PC-9 (cell line): ENCODE data around the gene SERPINB11. TPM values are rescaled to one million over a fixed set of nuclear protein-coding genes. Genes with fewer than 3 reads are reported as not detected.

Experiments
- BruUV-seq: library from RNA; stranded (reverse); fragments of 400-500 nt; replicated peaks from 2 replicates; lab custom pipeline; 2021; lab: Mats Ljungman, UMichigan
- CTCF ChIA-PET: fragments of 300-600 bp; sonication (Branson Sonifier 250); formaldehyde crosslinking; loops from one replicate; lab custom pipeline; 2022; ENCODE audit warnings: antibody characterized with exemption; lab: Charles Lee
- POLR2A ChIA-PET: fragments of 300-600 bp; sonication (Branson Sonifier 250); formaldehyde crosslinking; loops from one replicate; lab custom pipeline; 2022; ENCODE audit warnings: antibody characterized with exemption; ENCODE audit not compliant: unreplicated experiment; lab: Charles Lee
- DNase-seq, 2 experiments: peaks; one replicate each; pipeline versions ENCODE4 v3.0.0 to v3.0.0-alpha.2; 2015 to 2022; ENCODE audit warnings: mixed read lengths in 1 of 2
- H2AFZ ChIP-seq: fragments of 200-600 bp; sonication (generic); 2 replicates; pipeline ENCODE4 v1.8.1; 2017; ENCODE audit warnings: antibody characterized with exemption
- H3F3A ChIP-seq: fragments of 200-600 bp; sonication (generic); 2 replicates; pipeline ENCODE4 v1.8.1; 2017; ENCODE audit warnings: antibody characterized with exemption, mild to moderate bottlenecking, low read depth; ENCODE audit not compliant: insufficient read depth
- H3K27ac ChIP-seq: fragments of 200-600 bp; sonication (generic); 2 replicates; pipeline ENCODE4 v1.6.1; 2016; ENCODE audit warnings: mixed run types
- H3K27me3 ChIP-seq: fragments of 200-600 bp; sonication (generic); 2 replicates; pipeline ENCODE4 v1.6.1; 2016; ENCODE audit warnings: low read depth, mixed run types; ENCODE audit not compliant: insufficient read depth
- H3K36me3 ChIP-seq: fragments of 200-600 bp; sonication (generic); 2 replicates; pipeline ENCODE4 v1.6.1; 2016; ENCODE audit warnings: low read depth, mixed run types
- H3K4me1 ChIP-seq: fragments of 200-600 bp; sonication (generic); replicated peaks from 2 replicates; pipeline ENCODE4 v1.6.1; 2016; ENCODE audit warnings: mixed run types; ENCODE audit not compliant: insufficient read depth
- H3K4me2 ChIP-seq: fragments of 200-600 bp; sonication (generic); 2 replicates; pipeline ENCODE4 v1.6.1; 2017; ENCODE audit warnings: mixed run types
- H3K4me3 ChIP-seq: fragments of 200-600 bp; sonication (generic); 2 replicates; pipeline ENCODE4 v1.6.1; 2016; ENCODE audit warnings: mixed run types
- H3K79me2 ChIP-seq: fragments of 200-600 bp; sonication (generic); 2 replicates; pipeline ENCODE4 v1.6.1; 2017; ENCODE audit warnings: low read depth, mixed run types
- H3K9me2 ChIP-seq: fragments of 200-600 bp; sonication (generic); 2 replicates; pipeline ENCODE4 v1.8.1; 2017; ENCODE audit warnings: mild to moderate bottlenecking; ENCODE audit not compliant: insufficient read depth
- H3K9me3 ChIP-seq: fragments of 200-600 bp; sonication (generic); 2 replicates; pipeline ENCODE4 v1.8.1; 2016; ENCODE audit warnings: low read depth; ENCODE audit not compliant: insufficient read depth
- H4K20me1 ChIP-seq: fragments of 200-600 bp; sonication (generic); 2 replicates; pipeline ENCODE4 v1.8.1; 2017; ENCODE audit not compliant: insufficient read depth
- EZH2 ChIP-seq: fragments of 200-600 bp; sonication (generic); IDR thresholded peaks from 2 replicates; pipeline ENCODE4 v1.8.0; 2017; ENCODE audit warnings: antibody characterized with exemption, low read depth
- intact Hi-C: fragments of 100-400 bp; cut with micrococcal nuclease; formaldehyde crosslinking; loops from one replicate; pipeline ENCODE4 v1.10.0; 2022; ENCODE audit not compliant: unreplicated experiment
- total RNA-seq: library from RNA; stranded (reverse); gene quantifications from 2 replicates; pipeline ENCODE4 v1.2.3, GENCODE V29; 2021
- TF ChIP-seq, protein P1 (sequence below): fragments of 200-600 bp; sonication (generic); conservative IDR thresholded peaks from 2 replicates; pipeline ENCODE4 v1.6.1; 2017; ENCODE audit warnings: mixed run types, antibody characterized with exemption, mild to moderate bottlenecking, moderate library complexity

Gene SERPINB11
- total RNA-seq, 1 experiment from 2014 or later: not detected

DNA sequence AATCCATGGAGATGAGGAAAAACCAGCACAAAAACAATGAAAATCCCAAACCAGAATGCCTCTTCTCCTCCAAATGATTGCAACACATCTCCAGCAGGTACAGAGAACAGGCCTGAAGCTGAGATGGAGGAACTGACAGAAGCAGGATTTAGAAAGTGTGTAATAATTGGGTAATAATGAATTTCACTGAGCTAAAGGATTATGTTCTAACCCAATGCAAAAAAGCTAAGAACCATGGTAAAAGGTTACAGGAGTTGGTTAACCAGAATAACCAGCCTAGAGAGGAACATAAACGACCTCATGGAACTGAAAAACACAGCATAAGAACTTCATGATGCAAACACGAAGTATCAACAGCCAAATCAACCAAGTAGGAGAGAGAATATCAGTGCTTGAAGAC, 13.7 kb upstream of the SERPINB11 start:
- no peaks in the 10 kb centered on the region for H3K27me3 ChIP-seq
- peaks cover 17% of the 10 kb centered on the region for H3K4me1 ChIP-seq
- 0 out of 2 replicates have a peak overlapping the region, but pooled peaks have one; percentile 17 for H3K27ac ChIP-seq
- H2AFZ ChIP-seq: peak overlapping the region; percentile 45; the same call in 1 of the 2 replicates
- H3K36me3 ChIP-seq: no peaks in the 10 kb centered on the region
- no peak for TF ChIP-seq EZH2
- TF ChIP-seq, protein P1, sequence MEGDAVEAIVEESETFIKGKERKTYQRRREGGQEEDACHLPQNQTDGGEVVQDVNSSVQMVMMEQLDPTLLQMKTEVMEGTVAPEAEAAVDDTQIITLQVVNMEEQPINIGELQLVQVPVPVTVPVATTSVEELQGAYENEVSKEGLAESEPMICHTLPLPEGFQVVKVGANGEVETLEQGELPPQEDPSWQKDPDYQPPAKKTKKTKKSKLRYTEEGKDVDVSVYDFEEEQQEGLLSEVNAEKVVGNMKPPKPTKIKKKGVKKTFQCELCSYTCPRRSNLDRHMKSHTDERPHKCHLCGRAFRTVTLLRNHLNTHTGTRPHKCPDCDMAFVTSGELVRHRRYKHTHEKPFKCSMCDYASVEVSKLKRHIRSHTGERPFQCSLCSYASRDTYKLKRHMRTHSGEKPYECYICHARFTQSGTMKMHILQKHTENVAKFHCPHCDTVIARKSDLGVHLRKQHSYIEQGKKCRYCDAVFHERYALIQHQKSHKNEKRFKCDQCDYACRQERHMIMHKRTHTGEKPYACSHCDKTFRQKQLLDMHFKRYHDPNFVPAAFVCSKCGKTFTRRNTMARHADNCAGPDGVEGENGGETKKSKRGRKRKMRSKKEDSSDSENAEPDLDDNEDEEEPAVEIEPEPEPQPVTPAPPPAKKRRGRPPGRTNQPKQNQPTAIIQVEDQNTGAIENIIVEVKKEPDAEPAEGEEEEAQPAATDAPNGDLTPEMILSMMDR: no peak
- H3K4me3 ChIP-seq: no peak overlapping the region
- H4K20me1 ChIP-seq: no peaks in the 10 kb centered on the region
- H3K9me3 ChIP-seq: no peaks in the 10 kb centered on the region; the same call in 1 of the 2 replicates
- no peaks in the 10 kb centered on the region for H3K9me2 ChIP-seq
- no TSS peak for BruUV-seq
- no peaks in the 10 kb centered on the region for H3K79me2 ChIP-seq
- POLR2A ChIA-PET: interaction anchor here (0.7 kb wide), 1 partner anchor 11 kb away, joined by 6 read pairs; no protein-coding TSS in a partner anchor
- no peaks in the 10 kb centered on the region for H3F3A ChIP-seq
- peak in 1 of 2 experiments; percentile 57 for DNase-seq
- CTCF ChIA-PET: no interaction called here
- peak overlapping the region; percentile 34; the same call in 1 of the 2 replicates for H3K4me2 ChIP-seq
- intact Hi-C loops: no loop called here

DNA sequence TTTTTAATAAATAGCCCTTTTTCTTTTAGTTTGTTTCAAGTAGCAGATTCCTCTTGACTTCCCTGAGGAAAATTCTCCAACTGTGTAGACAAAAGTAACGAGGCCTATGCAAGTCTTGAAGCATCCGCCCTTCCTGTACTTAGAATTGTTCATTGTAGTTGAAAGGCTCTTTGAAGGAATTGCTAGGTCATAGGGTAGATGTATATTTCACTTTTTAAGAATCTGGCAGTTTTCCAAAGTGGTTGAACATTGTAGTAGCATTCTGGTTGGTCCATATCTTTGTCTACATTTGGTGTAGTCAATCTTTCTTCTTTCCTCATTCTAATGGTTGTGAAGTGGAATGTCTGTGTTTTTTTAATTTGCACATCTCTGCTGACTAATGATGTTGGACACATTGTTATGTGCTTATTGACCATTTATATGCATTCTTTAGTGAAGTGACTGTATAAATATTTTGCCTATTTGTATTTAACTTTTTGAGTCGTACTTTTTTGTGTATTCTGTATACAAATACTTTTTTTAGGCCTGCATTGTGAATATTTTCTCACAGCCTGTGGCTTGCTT, 5.6 kb upstream of the SERPINB11 start:
- POLR2A ChIA-PET: no interaction called here
- intact Hi-C loops: no loop called here
- Histone ChIP-seq H3K9me2 (no peaks in the 10 kb centered on the region), H3K4me3 (no peak overlapping the region), H3K27me3 (no peaks in the 10 kb centered on the region), H3K9me3 (0 out of 2 replicates have a peak, but pooled peaks cover 4% of the 10 kb centered on the region), H3K36me3 (no peaks in the 10 kb centered on the region), H2AFZ (no peak overlapping the region), H3K27ac (no peak overlapping the region), H3K79me2 (no peaks in the 10 kb centered on the region), H3F3A (no peaks in the 10 kb centered on the region), H4K20me1 (no peaks in the 10 kb centered on the region), H3K4me2 (no peak overlapping the region), H3K4me1 (peaks cover 5% of the 10 kb centered on the region; the same call in 1 of the 2 replicates)
- BruUV-seq: no TSS peak
- no peak for TF ChIP-seq EZH2
- TF ChIP-seq, protein P1: no peak
- no peak for DNase-seq
- CTCF ChIA-PET: no interaction called here

DNA sequence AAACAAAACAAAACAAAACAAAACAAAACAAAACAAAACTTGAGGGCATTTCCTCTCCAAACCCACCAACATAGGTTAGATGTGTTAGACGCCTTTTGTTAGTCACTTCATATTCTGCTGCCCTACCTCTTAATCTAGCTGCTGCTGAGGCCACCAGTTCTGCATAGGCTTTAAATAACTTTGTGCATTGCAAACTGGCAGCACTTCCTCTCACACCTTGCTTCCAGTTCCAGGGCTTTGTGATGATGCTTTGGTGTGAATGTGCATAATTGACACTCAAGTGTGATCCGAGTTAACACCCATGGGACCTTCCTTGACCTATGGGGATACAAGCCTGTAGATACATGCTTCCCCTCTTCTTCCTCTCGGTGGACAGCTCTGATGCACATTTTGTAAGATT, 2.3 kb upstream of the SERPINB11 start:
- intact Hi-C loops: no loop called here
- no peaks in the 10 kb centered on the region for H3F3A ChIP-seq

More for the DNA sequence above, 2.3 kb upstream of the SERPINB11 start:
- Histone ChIP-seq H3K27me3 (no peaks in the 10 kb centered on the region), H3K36me3 (no peaks in the 10 kb centered on the region), H3K9me2 (no peaks in the 10 kb centered on the region), H3K27ac (no peak overlapping the region), H3K4me1 (peaks cover 5% of the 10 kb centered on the region; the same call in 1 of the 2 replicates), H3K79me2 (no peaks in the 10 kb centered on the region), H4K20me1 (no peaks in the 10 kb centered on the region), H3K4me2 (no peak overlapping the region), H3K9me3 (no peaks in the 10 kb centered on the region), H2AFZ (no peak overlapping the region), H3K4me3 (no peak overlapping the region)
- ChIA-PET POLR2A (interaction anchor here (0.5 kb wide), 1 partner anchor 11 kb away, joined by 6 read pairs; no protein-coding TSS in a partner anchor), CTCF (no interaction called here)
- no peak for TF ChIP-seq EZH2
- TF ChIP-seq, protein P1: no peak
- no TSS peak for BruUV-seq
- DNase-seq: no peak
